Naive B cell (primary cell): ENCODE data around the gene KCNA3. TPM values are rescaled to one million over a fixed set of nuclear protein-coding genes. Genes with fewer than 3 reads are reported as not detected.

ENCODE experiments used
- ATAC-seq, 2 donors: fragments of 150-1000 bp; cut with Tn5 transposase; 2 replicates each; pipeline ENCODE4 v1.10.0; 2021; ENCODE audit warnings: low read depth in 2 of 2, mild to moderate bottlenecking in 2 of 2, moderate library complexity in 2 of 2
- DNase-seq: peaks from one replicate; pipeline ENCODE4 v3.0.0; 2022
- H3K27ac Mint-ChIP-seq, 6 donors: one replicate each; pipeline ENCODE4 v1.8.0; 2020 to 2022; ENCODE audit warnings: mild to moderate bottlenecking in 6 of 6, mixed read lengths in 6 of 6, moderate library complexity in 5 of 6, inconsistent platforms in 2 of 6
- H3K27me3 Mint-ChIP-seq, 3 donors: one replicate each; pipeline ENCODE4 v1.8.0; 2021 to 2022; ENCODE audit warnings: mixed read lengths in 3 of 3, mild to moderate bottlenecking in 1 of 3
- H3K36me3 Mint-ChIP-seq, 2 donors: one replicate each; pipeline ENCODE4 v1.8.0; 2020 to 2022; ENCODE audit warnings: mixed read lengths in 2 of 2, inconsistent platforms in 1 of 2, mild to moderate bottlenecking in 1 of 2
- H3K4me1 Mint-ChIP-seq, 3 donors: one replicate each; pipeline ENCODE4 v1.8.0; 2020 to 2022; ENCODE audit warnings: mixed read lengths in 3 of 3, inconsistent platforms in 1 of 3, mild to moderate bottlenecking in 1 of 3, moderate library complexity in 1 of 3
- H3K4me3 Mint-ChIP-seq, 8 donors: one replicate each; pipeline ENCODE4 v1.8.0; 2020 to 2022; ENCODE audit warnings: mild to moderate bottlenecking in 8 of 8, mixed read lengths in 8 of 8, moderate library complexity in 8 of 8, inconsistent platforms in 2 of 8
- H3K9me3 Mint-ChIP-seq, 7 donors: one replicate each; pipeline ENCODE4 v1.8.0; 2020 to 2022; ENCODE audit warnings: mixed read lengths in 7 of 7, mild to moderate bottlenecking in 5 of 7, inconsistent platforms in 2 of 7, moderate library complexity in 1 of 7
- polyA plus RNA-seq, 6 donors: library from polyadenylated mRNA; unstranded; fragments of 300-500 nt; fragmentation: Illumina TruSeq; gene quantifications; one replicate each; pipeline ENCODE4 v1.2.3, GENCODE V29; 2021; ENCODE audit warnings: low read depth in 6 of 6

KCNA3 gene
- polyA plus RNA-seq, 6 donors from 2014 or later = 38.4 to 78.6 (median 51.0) TPM

GRCh38 chr1:110696818-110697217 lies 22.1 kb upstream of the KCNA3 start:
- no peak for ATAC-seq

GRCh38 chr1:110690709-110691365 lies 16.1 kb upstream of the KCNA3 start:
- H3K27me3 Mint-ChIP-seq = peaks cover 3 to 10% (median 6%) of the 10 kb centered on the region in 3 donors
- peaks cover 0 to 3% of the 10 kb centered on the region in 2 donors for H3K36me3 Mint-ChIP-seq
- H3K4me1 Mint-ChIP-seq = peaks cover 0 to 5% (median 4%) of the 10 kb centered on the region in 3 donors
- DNase-seq (no peak), ATAC-seq (no peak)
- no peak overlapping the region for H3K27ac Mint-ChIP-seq
- H3K4me3 Mint-ChIP-seq = no peak overlapping the region
- H3K9me3 Mint-ChIP-seq = no peaks in the 10 kb centered on the region

More at GRCh38 chr1:110696818-110697217, 22.1 kb upstream of the KCNA3 start:
- no peaks in the 10 kb centered on the region for H3K9me3 Mint-ChIP-seq
- peaks cover 0 to 6% (median 0%) of the 10 kb centered on the region in 3 donors for H3K27me3 Mint-ChIP-seq
- H3K4me3 Mint-ChIP-seq = no peak overlapping the region
- H3K27ac Mint-ChIP-seq = peak overlapping the region in 1 of 6 donors; percentile 1
- peaks cover 0 to 6% (median 3%) of the 10 kb centered on the region in 3 donors for H3K4me1 Mint-ChIP-seq
- no peak for DNase-seq
- no peaks in the 10 kb centered on the region for H3K36me3 Mint-ChIP-seq

GRCh38 chr1:110689868-110690267 lies 15.1 kb upstream of the KCNA3 start:
- DNase-seq (no peak), ATAC-seq (no peak)
- no peak overlapping the region for H3K27ac Mint-ChIP-seq
- no peaks in the 10 kb centered on the region for H3K9me3 Mint-ChIP-seq
- no peak overlapping the region for H3K4me3 Mint-ChIP-seq
- H3K27me3 Mint-ChIP-seq = peaks cover 3 to 12% (median 10%) of the 10 kb centered on the region in 3 donors
- peaks cover 0 to 6% (median 4%) of the 10 kb centered on the region in 3 donors for H3K4me1 Mint-ChIP-seq
- H3K36me3 Mint-ChIP-seq = peaks cover 0 to 5% of the 10 kb centered on the region in 2 donors

- H3K4me3 Mint-ChIP-seq = no peak overlapping the region
- ATAC-seq (no peak), DNase-seq (no peak)
- H3K4me1 Mint-ChIP-seq = peaks cover 0 to 6% (median 4%) of the 10 kb centered on the region in 3 donors
- H3K36me3 Mint-ChIP-seq = peaks cover 0 to 5% of the 10 kb centered on the region in 2 donors
- H3K9me3 Mint-ChIP-seq = no peaks in the 10 kb centered on the region
- H3K27ac Mint-ChIP-seq = no peak overlapping the region
- peaks cover 3 to 12% (median 10%) of the 10 kb centered on the region in 3 donors for H3K27me3 Mint-ChIP-seq
Observed at GRCh38 chr1:110688514-110688913, 13.8 kb upstream of the KCNA3 start.

GRCh38 chr1:110687250-110687649 lies 12.5 kb upstream of the KCNA3 start:
- H3K36me3 Mint-ChIP-seq = peaks cover 0 to 5% of the 10 kb centered on the region in 2 donors
- H3K4me1 Mint-ChIP-seq = peaks cover 0 to 6% (median 4%) of the 10 kb centered on the region in 3 donors
- H3K4me3 Mint-ChIP-seq = no peak overlapping the region
- DNase-seq (no peak), ATAC-seq (no peak)
- H3K27ac Mint-ChIP-seq = no peak overlapping the region
- H3K9me3 Mint-ChIP-seq = no peaks in the 10 kb centered on the region
- H3K27me3 Mint-ChIP-seq = peaks cover 3 to 10% (median 6%) of the 10 kb centered on the region in 3 donors

- DNase-seq = no peak
- peaks cover 0 to 6% (median 4%) of the 10 kb centered on the region in 3 donors for H3K4me1 Mint-ChIP-seq
Observed at GRCh38 chr1:110686188-110686587, 11.4 kb upstream of the KCNA3 start.

GRCh38 chr1:110684491-110684890 lies 9.8 kb upstream of the KCNA3 start:
- H3K4me3 Mint-ChIP-seq = no peak overlapping the region
- no peak overlapping the region for H3K27ac Mint-ChIP-seq
- H3K36me3 Mint-ChIP-seq = peaks cover 0 to 5% of the 10 kb centered on the region in 2 donors
- peaks cover 6 to 10% (median 7%) of the 10 kb centered on the region in 3 donors for H3K27me3 Mint-ChIP-seq
- H3K4me1 Mint-ChIP-seq = peaks cover 0 to 6% (median 4%) of the 10 kb centered on the region in 3 donors
- H3K9me3 Mint-ChIP-seq = no peaks in the 10 kb centered on the region
- ATAC-seq = no peak
- DNase-seq = no peak

More at GRCh38 chr1:110686188-110686587, 11.4 kb upstream of the KCNA3 start:
- H3K4me3 Mint-ChIP-seq = peak overlapping the region in 1 of 8 donors; percentile 44
- ATAC-seq = peak; percentile 41 to 56
- peak overlapping the region in 1 of 6 donors; percentile 12 for H3K27ac Mint-ChIP-seq
- H3K27me3 Mint-ChIP-seq = peaks cover 3 to 10% (median 6%) of the 10 kb centered on the region in 3 donors
- H3K9me3 Mint-ChIP-seq = no peaks in the 10 kb centered on the region
- peaks cover 0 to 5% of the 10 kb centered on the region in 2 donors for H3K36me3 Mint-ChIP-seq

- no peak overlapping the region for H3K4me3 Mint-ChIP-seq
- H3K27ac Mint-ChIP-seq = no peak overlapping the region
- no peak for ATAC-seq
- H3K27me3 Mint-ChIP-seq = peaks cover 4 to 10% (median 6%) of the 10 kb centered on the region in 3 donors
- H3K36me3 Mint-ChIP-seq = peaks cover 0 to 5% of the 10 kb centered on the region in 2 donors
- DNase-seq = no peak
- H3K9me3 Mint-ChIP-seq = peaks cover 0 to 2% (median 0%) of the 10 kb centered on the region in 7 donors
- H3K4me1 Mint-ChIP-seq = peaks cover 0 to 6% (median 4%) of the 10 kb centered on the region in 3 donors
Observed at GRCh38 chr1:110682898-110683297, 8.2 kb upstream of the KCNA3 start.

GRCh38 chr1:110680036-110680735 lies 5.4 kb upstream of the KCNA3 start:
- DNase-seq (no peak), ATAC-seq (no peak)
- Mint-ChIP-seq H3K4me1 (peaks cover 8 to 13% (median 9%) of the 10 kb centered on the region in 3 donors), H3K9me3 (peaks cover 0 to 2% (median 0%) of the 10 kb centered on the region in 7 donors), H3K27me3 (peaks cover 0 to 4% (median 0%) of the 10 kb centered on the region in 3 donors), H3K27ac (peak overlapping the region in 1 of 6 donors; percentile 55), H3K4me3 (peak overlapping the region in 1 of 8 donors; percentile 4), H3K36me3 (no peaks in the 10 kb centered on the region)

GRCh38 chr1:110677526-110677925 lies 2.8 kb upstream of the KCNA3 start:
- peaks cover 0 to 4% (median 0%) of the 10 kb centered on the region in 3 donors for H3K27me3 Mint-ChIP-seq
- DNase-seq = no peak
- H3K36me3 Mint-ChIP-seq = no peaks in the 10 kb centered on the region
- no peak for ATAC-seq
- H3K4me1 Mint-ChIP-seq = peaks cover 20 to 30% (median 22%) of the 10 kb centered on the region in 3 donors
- H3K27ac Mint-ChIP-seq = no peak overlapping the region
- H3K9me3 Mint-ChIP-seq = peaks cover 0 to 2% (median 0%) of the 10 kb centered on the region in 7 donors
- peak overlapping the region in 1 of 8 donors; percentile 90 for H3K4me3 Mint-ChIP-seq

- Mint-ChIP-seq H3K9me3 (peaks cover 0 to 2% (median 0%) of the 10 kb centered on the region in 7 donors), H3K36me3 (no peaks in the 10 kb centered on the region), H3K4me1 (peaks cover 25 to 36% (median 27%) of the 10 kb centered on the region in 3 donors), H3K27me3 (peaks cover 0 to 4% (median 0%) of the 10 kb centered on the region in 3 donors), H3K4me3 (peak overlapping the region in 2 of 8 donors; percentile 67 to 90), H3K27ac (no peak overlapping the region)
- ATAC-seq (no peak), DNase-seq (no peak)
Observed at GRCh38 chr1:110676970-110677369, 2.2 kb upstream of the KCNA3 start.

- peak overlapping the region; percentile 70 to 96 (median 88) for H3K4me3 Mint-ChIP-seq
- ATAC-seq = no peak
- peaks cover 0 to 2% (median 0%) of the 10 kb centered on the region in 7 donors for H3K9me3 Mint-ChIP-seq
- H3K27ac Mint-ChIP-seq = peak overlapping the region in 4 of 6 donors; percentile 56 to 76 (median 63)
- no peak for DNase-seq
- H3K27me3 Mint-ChIP-seq = no peaks in the 10 kb centered on the region
- peaks cover 40 to 44% (median 42%) of the 10 kb centered on the region in 3 donors for H3K4me1 Mint-ChIP-seq
- no peaks in the 10 kb centered on the region for H3K36me3 Mint-ChIP-seq
Observed at GRCh38 chr1:110675060-110675791, 486 bp upstream of the KCNA3 start.
